NCI-H526 (cell line): ENCODE data around the gene PPIB.
"Not testable (repeated sequence)": the region's sequence is repeated elsewhere in the genome, so short reads cannot be mapped to it uniquely, and the experiment has no call there.

ENCODE experiments used
- DNase-seq, 2 experiments: peaks; one replicate each; lab custom pipeline; 2025; lab: John Stamatoyannopoulos, UW

The PPIB gene

DNA sequence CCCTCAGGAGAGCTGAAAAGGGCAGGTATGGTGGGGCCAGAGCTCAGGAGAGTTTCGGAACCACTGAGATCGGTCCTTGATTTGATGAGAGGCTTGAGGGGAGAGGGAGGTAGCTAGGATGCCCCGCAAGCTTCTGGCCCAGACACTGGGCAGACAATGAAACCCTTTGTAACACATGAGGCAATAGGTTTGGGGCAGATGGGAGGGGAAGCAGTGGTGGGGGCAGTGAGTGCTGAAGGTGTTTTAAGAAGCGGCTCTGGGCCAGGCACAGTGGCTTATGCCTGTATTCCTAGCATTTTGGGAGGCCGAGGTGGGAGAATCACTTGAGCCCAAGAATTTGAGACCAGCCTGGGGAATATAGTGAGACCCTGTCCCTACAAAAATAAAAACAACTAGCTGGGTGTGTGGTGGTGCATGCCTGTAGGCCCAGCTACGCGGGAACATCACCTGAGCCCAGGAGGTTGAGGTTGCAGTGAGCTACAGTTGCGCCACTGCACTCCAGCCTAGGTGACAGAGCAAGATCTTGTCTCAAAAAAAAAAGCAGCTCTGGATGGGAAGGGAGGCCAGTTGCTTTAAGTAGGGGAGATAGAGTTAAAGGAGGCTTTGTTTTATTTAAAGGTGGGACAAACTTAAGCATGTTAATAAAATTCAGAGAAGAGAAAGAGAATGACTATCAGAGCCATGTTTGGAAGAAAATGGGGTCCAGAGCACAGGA lies 20.9 kb downstream of the PPIB start:
- no peak for DNase-seq

DNA sequence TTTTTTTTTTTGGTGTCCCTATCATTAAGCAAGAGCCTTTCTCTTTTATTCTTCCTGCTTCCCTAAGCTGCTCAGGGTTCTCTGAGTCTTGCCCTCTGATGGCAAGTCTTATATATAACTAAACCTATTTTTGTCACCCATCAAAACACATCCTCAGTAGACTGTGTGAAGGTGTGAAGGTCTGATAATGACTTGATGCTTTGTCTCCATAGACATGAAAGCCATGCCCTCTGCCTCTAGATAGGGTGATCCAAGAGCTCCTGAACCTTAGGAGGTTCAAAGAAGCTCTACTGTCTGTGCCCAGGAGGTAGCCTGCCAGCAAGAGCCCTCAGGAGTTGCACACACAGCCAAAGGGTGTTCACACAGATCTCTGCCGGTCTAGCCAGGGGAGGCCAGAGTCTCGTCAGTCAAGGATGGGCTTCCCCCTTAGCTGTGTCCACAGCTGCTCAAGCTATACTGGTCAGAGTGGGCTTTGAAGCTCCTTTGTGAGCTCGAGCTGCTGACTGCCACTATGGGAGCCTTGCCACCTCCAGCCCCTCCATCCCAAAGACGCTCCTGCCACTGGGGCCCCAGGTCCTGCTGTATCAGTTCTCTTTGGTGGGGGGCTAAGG lies 24.4 kb downstream of the PPIB start:
- no peak for DNase-seq

DNA sequence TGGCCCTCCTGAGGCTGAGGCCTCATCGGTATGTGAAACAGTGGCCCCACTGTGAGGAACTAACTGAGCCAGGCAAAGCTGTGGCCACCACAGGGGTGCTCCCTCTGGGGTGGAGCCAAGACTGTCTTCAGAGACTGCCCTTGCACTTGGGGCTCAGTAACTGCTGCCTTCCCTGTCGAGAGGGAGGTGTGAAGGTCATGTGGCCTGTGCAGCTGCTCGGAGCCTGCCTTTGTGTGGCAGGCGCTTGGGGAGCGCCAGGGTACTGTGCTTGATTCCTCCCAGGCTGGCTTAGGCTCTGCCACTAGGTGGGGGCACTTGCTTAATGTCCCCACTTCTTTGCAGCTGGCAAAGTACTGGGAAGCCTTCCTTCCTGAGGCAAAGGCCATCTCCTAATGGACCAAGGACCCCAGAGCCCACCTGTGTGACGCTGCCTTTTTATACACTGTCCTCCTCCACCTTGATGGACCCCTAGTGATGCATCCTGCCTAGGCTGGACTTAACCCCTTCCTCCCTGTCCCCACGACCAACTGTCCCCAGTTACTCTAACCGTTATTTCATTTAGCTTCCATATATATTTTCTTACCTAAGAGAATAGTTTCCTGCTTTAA lies 25.5 kb downstream of the PPIB start:
- no peak for DNase-seq

DNA sequence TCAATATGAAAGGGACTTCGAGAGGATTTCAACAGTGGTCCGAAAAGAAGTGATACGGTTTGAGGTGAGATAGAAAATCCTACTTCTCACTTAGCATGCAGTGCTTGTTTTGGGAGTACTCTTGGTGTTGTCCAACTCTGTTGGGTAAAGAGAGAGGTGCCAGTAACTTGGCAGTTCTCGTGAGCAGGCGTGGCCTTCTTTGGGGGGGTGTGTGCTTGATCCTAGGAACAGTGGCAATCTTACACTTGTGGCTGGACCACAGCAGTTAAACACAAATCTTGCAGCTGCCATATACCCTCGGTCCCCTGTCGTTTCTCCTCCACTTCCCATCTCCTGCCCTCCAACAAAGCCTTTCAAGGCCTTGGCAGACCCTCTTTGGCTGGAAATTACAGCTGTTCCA lies 26.5 kb downstream of the PPIB start:
- no peak for DNase-seq

DNA sequence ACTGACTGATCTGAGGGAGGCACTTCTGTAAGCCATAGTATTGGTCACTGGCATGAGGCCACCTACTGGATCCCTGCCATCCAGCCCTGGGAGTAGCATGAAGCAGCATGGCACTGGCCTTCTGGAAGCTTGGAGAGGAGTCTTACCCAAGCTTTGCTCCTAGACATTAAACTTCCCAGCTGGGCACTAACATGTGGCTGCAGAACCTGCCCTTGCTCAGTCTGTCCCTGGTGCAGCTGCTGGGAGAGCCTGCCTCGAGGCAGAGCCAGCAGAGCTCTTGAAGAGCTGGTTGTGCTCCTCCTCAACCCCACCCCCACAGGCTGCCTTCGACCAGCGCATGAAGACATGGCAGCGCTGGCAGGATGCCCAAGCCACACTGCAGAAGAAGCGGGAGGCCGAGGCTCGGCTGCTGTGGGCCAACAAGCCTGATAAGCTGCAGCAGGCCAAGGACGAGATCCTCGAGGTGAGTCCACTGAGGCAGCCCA lies 28.4 kb downstream of the PPIB start:
- DNase-seq: no peak

DNA sequence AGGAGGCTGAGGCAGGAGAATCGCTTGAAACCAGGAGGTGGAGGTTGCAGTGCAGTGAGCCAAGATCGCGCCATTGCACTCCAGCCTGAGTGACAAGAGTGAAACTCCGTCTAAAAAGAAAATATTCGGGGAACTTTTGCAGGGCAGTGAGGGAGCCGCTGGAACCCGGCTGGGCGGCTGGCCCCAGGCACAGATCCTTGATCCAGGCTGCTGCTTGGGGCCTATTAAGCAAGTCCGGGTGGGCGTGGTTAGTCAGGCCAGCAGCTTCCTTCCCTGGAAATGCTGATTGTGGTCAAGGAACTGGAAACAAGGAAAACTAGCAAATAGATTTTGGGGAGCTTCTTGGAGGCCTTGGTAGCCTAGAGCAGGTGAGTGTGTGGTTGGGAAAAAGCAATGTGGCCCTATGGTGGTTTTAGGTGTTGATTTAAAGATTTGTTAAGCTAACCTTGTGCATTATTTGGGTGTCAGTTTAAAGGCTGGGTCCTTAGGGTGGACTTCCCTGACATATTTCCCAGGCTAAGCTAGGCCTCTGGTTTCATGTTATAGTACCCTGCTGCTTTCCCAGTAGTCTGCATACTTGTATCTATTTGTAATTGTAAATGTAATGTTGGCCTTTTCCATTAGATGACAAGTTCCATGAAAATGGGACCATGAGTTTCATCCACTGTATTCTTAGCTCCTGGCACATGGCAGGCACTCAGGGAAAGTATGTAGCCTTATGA lies 29.0 kb downstream of the PPIB start:
- DNase-seq: no peak

DNA sequence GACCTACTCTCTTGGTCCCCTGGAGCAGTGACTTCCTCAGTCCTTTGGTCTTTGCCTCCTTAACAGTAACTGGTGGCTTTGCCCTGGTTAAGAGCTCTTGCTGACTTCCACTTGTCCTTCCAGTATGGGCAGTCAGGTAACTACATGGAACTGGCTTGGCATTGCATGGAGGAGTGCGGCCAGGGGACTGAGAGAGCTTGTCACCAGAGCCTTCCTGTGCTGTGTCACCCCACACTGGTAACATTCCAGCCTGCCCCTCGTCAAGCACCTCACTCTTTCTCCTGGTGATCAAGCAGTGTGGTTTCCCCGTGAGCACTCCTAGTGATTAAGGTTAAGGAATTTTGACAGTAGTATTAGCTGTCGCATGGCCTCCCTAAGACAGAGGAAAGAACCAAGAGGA lies 30.6 kb downstream of the PPIB start:
- DNase-seq: no peak

DNA sequence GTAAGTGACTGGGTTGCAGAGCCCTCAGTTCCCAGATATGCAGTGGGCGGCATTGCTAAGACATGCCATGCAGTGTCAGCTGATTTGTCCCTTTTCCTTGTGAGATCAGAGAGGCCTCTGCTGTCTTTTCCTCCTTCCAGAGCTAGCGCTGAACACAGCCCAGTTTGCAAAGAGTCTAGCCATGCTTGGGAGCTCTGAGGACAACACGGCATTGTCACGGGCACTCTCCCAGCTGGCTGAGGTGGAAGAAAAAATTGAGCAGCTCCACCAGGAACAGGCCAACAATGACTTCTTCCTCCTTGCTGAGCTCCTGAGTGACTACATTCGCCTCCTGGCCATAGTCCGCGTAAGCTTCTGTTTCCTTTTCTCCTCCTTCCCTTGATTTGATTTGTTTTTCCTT lies 31.3 kb downstream of the PPIB start:
- no peak for DNase-seq

DNA sequence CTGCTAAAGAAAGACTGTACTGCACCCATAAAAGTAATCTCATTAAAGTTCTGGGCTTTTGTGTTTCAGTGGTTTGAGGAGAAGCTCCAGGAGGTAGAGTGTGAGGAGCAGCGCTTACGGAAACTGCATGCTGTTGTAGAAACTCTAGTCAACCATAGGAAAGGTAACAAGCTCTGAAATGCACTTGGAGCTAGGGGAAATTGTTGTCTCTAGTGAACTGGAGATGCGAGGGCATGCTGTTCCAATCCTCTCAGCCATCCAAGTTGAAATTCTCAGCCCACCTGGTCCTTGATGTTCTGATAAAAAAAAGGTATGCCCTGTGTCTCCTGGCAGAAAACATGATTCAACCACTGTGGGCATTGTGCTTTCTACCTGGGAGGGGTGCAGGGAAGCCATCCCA lies 32.7 kb downstream of the PPIB start:
- DNase-seq: no peak

DNA sequence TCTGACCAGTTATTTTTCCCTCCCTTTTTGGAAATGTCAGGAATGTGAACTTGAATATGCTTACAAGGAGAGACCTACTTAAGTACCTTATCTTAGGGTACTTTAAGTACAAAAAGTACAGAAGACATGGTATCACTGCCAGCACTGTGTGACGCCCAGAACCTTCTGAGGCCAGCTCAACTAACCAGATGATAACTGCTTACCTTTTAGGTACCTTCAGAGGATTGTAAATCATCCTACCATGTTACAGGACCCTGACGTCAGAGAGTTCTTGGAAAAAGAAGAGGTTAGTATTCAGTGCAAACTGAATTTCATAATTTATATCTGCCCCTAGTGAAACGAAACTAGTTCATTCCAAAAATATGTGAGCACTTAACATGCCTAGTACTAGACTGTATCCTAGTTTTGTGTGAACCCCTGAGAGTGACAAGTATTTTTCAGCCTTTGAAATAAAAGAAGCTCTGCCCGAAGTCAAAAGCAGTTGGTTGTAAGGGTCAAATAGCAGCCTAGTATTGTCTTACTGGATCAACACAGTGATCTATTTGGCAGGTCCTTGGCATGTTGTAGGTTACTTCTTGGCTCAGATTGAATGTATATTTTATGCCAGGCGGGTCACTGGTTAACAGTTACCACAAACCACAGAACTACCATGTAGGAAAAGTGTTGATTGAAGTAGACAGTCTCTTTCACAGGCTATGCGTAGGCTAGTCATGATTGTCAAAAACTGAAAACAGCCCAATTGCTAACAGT lies 35.1 kb downstream of the PPIB start:
- DNase-seq: no peak

DNA sequence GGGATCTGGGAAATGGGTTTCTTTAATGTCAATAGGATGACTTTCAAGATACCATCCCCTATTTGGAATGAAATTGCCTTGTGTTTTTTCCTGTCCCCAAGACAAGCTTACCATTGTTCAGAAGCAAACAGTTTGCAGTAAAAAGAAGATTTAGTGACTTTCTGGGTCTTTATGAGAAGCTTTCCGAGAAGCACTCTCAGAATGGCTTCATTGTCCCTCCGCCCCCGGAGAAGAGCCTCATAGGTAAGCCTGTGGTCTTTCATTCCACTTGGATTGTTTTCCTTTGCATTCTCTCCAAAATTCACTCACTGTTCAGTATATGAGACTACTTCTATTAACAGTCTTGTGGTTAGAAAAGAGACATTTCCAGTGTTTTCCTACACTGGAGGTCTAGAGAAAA lies 36.8 kb downstream of the PPIB start:
- DNase-seq: no peak

DNA sequence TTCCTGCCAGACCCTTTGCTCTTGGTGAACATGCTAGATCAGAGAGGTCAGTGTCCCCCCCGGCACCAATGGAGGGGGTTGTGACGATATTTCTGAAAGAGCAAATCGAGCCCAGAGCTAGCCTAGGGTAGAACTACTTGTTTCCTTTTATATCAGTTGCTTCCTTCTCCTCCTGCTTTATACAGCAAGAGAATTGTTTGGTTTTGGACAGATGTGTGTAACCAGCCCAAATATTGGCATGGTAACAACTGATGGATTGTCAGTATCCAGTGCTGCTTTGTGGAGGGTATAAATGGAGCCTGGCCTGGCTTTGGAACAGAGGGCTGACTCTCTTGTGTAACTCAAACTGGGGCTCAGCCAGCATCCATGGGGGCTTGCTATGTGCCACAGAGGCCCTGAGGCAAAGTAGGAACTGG lies 39.9 kb downstream of the PPIB start:
- no peak for DNase-seq

DNA sequence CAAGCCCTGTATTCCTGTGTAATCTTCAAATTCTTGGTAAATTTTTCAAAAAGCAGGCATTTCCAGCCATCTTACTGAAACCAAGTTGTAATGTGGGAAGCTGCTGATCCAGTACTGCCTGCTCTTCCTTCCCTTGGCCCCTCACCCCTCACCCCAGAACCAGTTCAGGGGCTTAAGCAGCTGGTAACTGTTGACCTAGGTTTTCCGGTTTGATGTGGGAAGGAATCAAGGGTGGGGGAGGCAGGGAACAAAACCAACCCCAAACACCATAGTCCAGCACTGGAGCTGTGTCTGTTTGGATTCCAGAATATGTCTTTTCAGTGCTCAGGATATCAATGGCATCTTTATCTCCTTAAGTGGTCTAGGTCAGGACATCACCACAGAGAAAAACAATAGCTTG lies 40.4 kb downstream of the PPIB start:
- no peak for DNase-seq

DNA sequence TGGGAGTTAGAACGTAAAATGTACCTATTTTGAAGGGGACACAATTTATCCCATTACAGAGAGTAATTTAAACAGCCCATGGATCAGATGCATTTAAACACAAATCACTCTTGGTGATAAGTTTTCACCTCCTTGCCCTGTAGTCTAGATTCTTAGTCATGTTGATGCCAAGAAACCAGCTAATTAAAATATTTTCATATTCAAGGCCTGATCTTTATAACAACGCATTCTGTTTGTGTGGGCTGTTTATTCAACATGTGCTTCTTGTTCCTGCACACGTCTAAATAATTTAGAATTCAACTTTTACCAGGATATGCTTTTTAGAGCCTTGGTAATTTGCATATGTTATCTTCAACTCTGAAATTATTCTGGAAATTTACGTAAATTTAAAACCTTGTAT lies 41.2 kb downstream of the PPIB start:
- DNase-seq: peak in 1 of 2 experiments; percentile 26

DNA sequence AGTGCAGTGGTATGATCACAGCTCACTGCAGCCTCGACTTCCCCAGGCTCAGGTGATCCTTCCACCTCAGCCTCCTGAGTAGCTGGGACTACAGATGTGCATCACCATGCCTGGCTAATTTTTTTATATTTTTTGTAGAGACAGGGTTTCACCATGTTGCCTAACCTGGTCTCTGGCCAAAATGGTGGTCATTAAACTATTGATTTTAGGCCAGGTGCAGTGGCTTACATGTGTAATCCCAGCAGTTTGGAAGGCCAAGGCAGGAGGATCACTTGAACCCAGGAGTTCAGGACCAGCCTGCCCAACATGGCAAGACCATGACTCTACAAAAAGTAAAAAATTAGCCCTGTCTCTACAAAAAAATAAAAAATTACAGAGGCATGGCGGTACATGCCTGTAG lies 42.5 kb downstream of the PPIB start:
- not testable (repeated sequence) for DNase-seq

DNA sequence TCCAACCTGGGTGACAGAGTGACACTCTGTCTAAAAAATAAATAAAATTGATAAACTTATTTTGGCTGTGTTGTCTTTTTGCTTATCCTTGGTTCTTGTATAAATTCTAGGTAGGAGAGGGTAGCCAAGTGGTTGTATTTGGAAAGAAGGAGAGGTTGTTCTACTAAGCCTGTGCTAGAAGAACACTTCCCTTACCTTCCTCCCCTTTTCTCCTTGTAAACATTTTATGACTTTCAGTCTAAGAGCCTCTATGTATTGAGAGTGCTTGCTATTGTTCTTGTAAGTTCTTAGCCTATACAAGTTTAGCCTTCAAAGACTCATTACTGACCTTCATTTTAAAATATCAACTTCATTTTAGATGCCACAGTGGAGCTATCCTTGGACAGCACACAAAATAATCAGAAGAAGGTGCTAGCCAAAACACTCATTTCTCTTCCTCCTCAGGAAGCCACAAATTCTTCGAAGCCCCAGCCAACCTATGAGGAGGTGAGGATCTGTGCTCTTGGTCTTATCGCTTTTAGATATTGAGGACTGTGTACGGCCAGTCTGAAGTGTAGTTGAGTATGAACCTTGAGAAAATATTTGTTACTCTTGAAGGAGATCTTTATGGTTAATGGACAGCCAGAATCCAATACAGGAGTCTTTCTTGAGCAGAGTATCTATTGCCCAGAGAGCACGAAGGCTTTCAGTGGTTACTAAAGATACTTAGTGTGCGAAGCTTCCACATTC lies 44.9 kb downstream of the PPIB start:
- DNase-seq: no peak

DNA sequence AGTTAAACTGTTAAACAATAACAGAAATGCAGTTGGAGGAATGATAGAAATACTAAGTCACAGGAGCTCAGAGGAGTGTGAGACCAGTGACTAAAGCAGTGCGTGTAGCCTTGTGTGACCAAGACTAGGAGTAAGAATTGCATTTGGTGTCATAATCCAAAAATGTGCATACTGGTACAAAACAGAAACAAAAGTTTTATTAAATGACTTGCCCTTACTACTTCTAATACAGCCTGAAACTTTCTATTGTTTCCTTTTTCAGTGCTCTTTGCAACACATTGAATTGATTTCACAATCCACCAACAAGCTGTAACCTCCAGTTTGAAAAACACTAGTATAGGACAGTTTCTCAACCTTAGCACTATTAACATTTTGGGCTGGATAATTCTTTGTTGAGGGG lies 49.9 kb downstream of the PPIB start:
- no peak for DNase-seq

DNA sequence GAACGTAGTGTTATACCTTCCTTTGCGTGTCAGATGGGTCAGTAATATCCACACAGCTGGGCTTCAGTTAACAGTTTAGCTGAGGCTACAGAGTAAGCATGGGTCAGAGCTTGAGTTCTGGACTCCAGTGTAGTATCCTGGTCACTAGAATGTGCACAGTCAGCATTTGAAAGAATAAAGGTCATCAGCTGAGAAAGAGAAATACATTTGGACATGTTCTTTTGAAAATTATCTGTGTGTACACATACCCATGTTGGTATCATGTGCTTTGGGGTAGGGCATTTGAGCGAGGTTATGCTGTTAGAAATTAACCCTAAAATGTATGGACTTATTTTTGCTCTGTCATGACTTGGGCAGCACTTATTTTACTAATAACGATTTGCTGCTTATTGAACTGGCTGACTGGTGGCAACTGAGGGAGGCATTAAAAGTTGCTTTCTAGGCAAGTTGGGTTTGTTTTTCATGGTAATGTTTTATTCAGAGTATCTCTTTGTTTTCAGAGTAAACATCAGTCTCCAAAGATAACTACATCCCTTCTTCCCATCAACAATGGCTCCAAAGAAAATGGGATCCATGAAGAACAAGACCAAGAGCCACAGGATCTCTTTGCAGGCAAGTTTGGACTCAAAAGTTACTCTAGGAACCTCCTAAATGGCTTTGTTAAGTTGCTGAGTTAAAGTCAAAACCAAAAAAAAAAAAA lies 50.6 kb downstream of the PPIB start:
- no peak for DNase-seq

DNA sequence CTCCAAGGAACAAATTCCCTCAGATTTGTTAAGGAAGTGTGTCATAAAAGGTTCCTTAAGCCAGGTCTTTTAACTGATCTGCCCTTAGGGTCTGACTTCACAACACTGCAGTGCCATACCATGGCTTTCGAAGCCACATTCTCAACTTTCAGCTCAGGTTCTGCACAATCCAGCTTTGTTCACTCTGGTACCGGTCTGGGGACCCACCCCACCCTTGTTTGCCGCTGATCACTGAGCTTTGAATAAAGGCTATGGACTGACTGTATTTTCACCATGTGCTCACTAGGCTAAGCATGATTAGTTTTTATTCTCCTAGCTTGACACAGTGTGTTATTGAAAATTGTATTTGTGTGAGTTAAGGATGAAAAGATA lies 51.2 kb downstream of the PPIB start:
- DNase-seq: peak; percentile 16 to 63

DNA sequence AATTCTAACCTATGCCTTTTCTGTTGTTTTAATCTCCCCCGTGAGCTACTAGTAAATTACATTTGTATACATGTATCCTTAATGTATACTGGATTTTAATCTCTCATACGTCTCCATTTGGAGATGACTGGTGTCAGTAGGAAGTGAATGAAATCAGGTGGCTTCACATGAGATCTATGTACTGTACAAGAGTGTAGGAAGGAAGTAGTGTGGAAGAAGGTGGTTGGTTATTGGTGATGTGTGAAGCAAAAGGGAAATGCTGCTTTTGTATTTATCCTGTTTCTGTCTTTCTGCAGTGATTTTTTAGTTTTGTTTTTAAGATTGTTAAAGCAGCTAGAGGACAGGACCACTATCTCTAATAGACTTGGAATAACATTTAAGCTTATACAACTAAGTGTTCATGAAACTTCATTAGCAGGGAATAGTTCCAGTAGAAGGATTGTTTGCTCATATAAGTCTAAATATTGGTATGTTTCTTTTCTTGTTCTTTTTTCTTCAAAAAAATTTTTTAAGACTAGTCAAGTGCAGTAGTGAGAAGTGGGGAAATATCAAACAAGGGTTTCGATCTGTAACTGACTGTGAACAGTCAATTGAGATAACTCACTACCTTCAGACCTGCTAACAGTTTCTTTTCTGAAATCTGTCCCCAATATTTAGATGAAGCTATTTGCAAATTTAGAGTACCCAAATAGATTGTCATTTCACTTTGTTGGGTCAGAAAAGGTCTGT lies 51.7 kb downstream of the PPIB start:
- DNase-seq: no peak
